ENCODE data around the gene CCR4. TPM values are rescaled to one million over a fixed set of nuclear protein-coding genes. Genes with fewer than 3 reads are reported as not detected.

Gene CCR4
- total and polyA plus RNA-seq, 2 of the 8 experiments (the other 6 are each of a cell fraction or from before 2014, with no cell fraction given) = 0.11 to 0.15 TPM

- Histone ChIP-seq H3K23me2 (ENCODE audit: low read depth, low read length) (no peaks in the 10 kb centered on the region), H3K27me3 (replicated peaks in 1 of 4; ENCODE audit: control insufficient read depth in 3 of 4, extremely low read depth in 1 of 4, insufficient read depth in 3 of 4, low read length in 3 of 4) (no peaks in the 10 kb centered on the region), H3K27ac (ENCODE audit: low read depth, low read length) (no peak overlapping the region), H3K9me3 (ENCODE audit: insufficient read depth in 2 of 2, low read depth in 1 of 2, low read length in 1 of 2) (no peaks in the 10 kb centered on the region), H3K36me3 (ENCODE audit: control insufficient read depth in 2 of 4, insufficient read depth in 4 of 4, low read length in 3 of 4) (no peaks in the 10 kb centered on the region), H3K4me2 (ENCODE audit: insufficient read depth in 1 of 2, low read depth in 2 of 2, low read length in 2 of 2) (no peak overlapping the region), H2BK12ac (ENCODE audit: low read depth, low read length) (no peak overlapping the region), H3K23ac (ENCODE audit: insufficient read length) (no peak overlapping the region), H4K5ac (ENCODE audit: insufficient read length, low read depth, low read length) (no peak overlapping the region), H4K8ac (ENCODE audit: extremely low read depth, insufficient read depth, low read length) (no peak overlapping the region), H2BK120ac (replicated peaks; ENCODE audit: low read depth, low read length) (no peak overlapping the region), H2BK15ac (ENCODE audit: low read length) (no peak overlapping the region), H3K9ac (replicated peaks in 1 of 4; ENCODE audit: extremely low read depth in 1 of 4, low read depth in 3 of 4, low read length in 3 of 4) (no peak overlapping the region), H4K91ac (replicated peaks; ENCODE audit: insufficient read length, low read length) (no peak overlapping the region), H4K20me1 (replicated peaks in 1 of 2; ENCODE audit: control insufficient read depth in 1 of 2, insufficient read depth in 2 of 2, low read length in 2 of 2) (no peaks in the 10 kb centered on the region), H3K18ac (ENCODE audit: extremely low read depth, low read length) (no peak overlapping the region), H2AK5ac (ENCODE audit: low read depth, low read length) (no peak overlapping the region), H2BK20ac (ENCODE audit: low read length) (no peak overlapping the region), H3K79me2 (ENCODE audit: control insufficient read depth in 1 of 2, insufficient read depth in 2 of 2, low read length in 2 of 2) (no peaks in the 10 kb centered on the region), H2AFZ (ENCODE audit: low read length) (no peak overlapping the region), H2BK5ac (ENCODE audit: low read depth, low read length) (no peak overlapping the region), H3K14ac (ENCODE audit: insufficient read length) (no peak overlapping the region), H3K4me3 (ENCODE audit: extremely low read depth in 1 of 4, insufficient read depth in 2 of 4, low read depth in 3 of 4, low read length in 4 of 4) (no peak overlapping the region), H3K56ac (replicated peaks; ENCODE audit: insufficient read length, low read depth, low read length) (no peak overlapping the region), H3K4ac (replicated peaks; ENCODE audit: insufficient read length, low read depth, low read length) (no peak overlapping the region), H3K4me1 (replicated peaks in 1 of 4; ENCODE audit: control insufficient read depth in 3 of 4, insufficient read depth in 4 of 4, low read length in 3 of 4) (no peaks in the 10 kb centered on the region), H3K79me1 (ENCODE audit: low read depth, low read length) (no peaks in the 10 kb centered on the region)
- FAIRE-seq (no peak), DNase-seq (ENCODE audit: low read depth in 1 of 2, low spot score in 2 of 2) (no peak)
- ChIA-PET CTCF (ENCODE audit: partially characterized antibody) (interaction anchor here (0.9 to 1.6 kb wide), 6 partner anchors 8 to 162 kb away, joined by 3 to 5 read pairs (median 4); no protein-coding TSS in a partner anchor), POLR2A (ENCODE audit: partially characterized antibody) (interaction anchor here (0.7 to 1.6 kb wide), 3 partner anchors 8 to 129 kb away, joined by 3 to 8 read pairs (median 4); no protein-coding TSS in a partner anchor)
- 94% methylated on average over 3 of the region's 3 CpGs; no CpG with 5 or more reads in 1 of the 2 experiments for WGBS, 2 experiments (ENCODE audit: extremely low coverage in 1 of 2, insufficient coverage in 1 of 2, insufficient read length in 1 of 2, insufficient replicate concordance in 2 of 2, low coverage in 1 of 2, low lambda C conversion rate in 2 of 2, missing lambda C conversion rate in 1 of 2)
- TF ChIP-seq BRCA1 (IDR thresholded peaks at IDR 0.05; ENCODE audit: low read depth, low read length) (no peak), RFX5 (IDR thresholded peaks at IDR 0.05; ENCODE audit: borderline replicate concordance, low read depth, low read length) (no peak), RNF2 (IDR thresholded peaks at IDR 0.05; ENCODE audit: borderline replicate concordance, low read depth, low read length, missing control alignments, poor library complexity, severe bottlenecking) (no peak), YY1 (IDR thresholded peaks at IDR 0.05; ENCODE audit: low read depth, low read length) (no peak), TBP (IDR thresholded peaks at IDR 0.05; ENCODE audit: low read depth, low read length) (no peak), GTF2F1 (IDR thresholded peaks at IDR 0.05; ENCODE audit: borderline replicate concordance, low read depth, low read length) (no peak), JUND (IDR thresholded peaks at IDR 0.05; ENCODE audit: low read length) (no peak), KDM5A (IDR thresholded peaks at IDR 0.05; ENCODE audit: low read length) (no peak), ATF2 (IDR thresholded peaks at IDR 0.05; ENCODE audit: low read length) (no peak), NRF1 (IDR thresholded peaks at IDR 0.05; ENCODE audit: low read depth, low read length) (no peak), POLR2A (IDR thresholded peaks at IDR 0.05; ENCODE audit: control extremely low read depth in 1 of 2, low read depth in 2 of 2, low read length in 2 of 2) (no peak), POLR2AphosphoS5 (IDR thresholded peaks at IDR 0.05; ENCODE audit: low read depth, low read length) (no peak)
- TF ChIP-seq, protein P1, sequence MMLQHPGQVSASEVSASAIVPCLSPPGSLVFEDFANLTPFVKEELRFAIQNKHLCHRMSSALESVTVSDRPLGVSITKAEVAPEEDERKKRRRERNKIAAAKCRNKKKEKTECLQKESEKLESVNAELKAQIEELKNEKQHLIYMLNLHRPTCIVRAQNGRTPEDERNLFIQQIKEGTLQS (IDR thresholded peaks at IDR 0.05; ENCODE audit: insufficient read depth, low read depth, low read length) = no peak
Observed at GRCh38 chr3:32909999-32910398, 41.4 kb upstream of the CCR4 start.

Measured in H1 (cell line).